ENCODE data around the gene MPV17L2.

DNA sequence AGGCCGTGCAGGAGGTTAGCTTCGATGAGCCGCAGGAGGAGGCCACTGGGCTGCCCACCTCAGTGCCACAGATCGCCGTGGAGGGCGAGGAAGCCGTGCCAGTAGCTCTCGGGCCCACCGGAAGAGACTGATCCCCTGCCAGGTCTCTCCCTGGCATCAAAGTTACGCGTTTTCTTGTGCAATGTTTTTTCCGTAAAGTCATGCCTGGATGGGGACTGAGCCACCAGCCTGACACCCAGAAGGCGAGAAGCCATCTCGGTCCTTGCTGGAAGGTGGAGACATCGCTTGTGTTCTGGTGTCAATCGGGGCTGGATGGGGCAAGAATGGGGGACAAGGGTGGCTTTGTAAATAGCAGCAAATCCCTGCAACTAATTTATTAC, 43.4 kb upstream of the MPV17L2 start:
- TF ChIP-seq, protein P1, sequence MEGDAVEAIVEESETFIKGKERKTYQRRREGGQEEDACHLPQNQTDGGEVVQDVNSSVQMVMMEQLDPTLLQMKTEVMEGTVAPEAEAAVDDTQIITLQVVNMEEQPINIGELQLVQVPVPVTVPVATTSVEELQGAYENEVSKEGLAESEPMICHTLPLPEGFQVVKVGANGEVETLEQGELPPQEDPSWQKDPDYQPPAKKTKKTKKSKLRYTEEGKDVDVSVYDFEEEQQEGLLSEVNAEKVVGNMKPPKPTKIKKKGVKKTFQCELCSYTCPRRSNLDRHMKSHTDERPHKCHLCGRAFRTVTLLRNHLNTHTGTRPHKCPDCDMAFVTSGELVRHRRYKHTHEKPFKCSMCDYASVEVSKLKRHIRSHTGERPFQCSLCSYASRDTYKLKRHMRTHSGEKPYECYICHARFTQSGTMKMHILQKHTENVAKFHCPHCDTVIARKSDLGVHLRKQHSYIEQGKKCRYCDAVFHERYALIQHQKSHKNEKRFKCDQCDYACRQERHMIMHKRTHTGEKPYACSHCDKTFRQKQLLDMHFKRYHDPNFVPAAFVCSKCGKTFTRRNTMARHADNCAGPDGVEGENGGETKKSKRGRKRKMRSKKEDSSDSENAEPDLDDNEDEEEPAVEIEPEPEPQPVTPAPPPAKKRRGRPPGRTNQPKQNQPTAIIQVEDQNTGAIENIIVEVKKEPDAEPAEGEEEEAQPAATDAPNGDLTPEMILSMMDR (IDR thresholded peaks at IDR 0.05; ENCODE audit: poor library complexity, severe bottlenecking): no peak
- TF ChIP-seq EZH2 (IDR thresholded peaks at IDR 0.05; ENCODE audit: borderline replicate concordance, insufficient read depth, low read length, poor library complexity, severe bottlenecking): no peak
